M059J (cell line): Measurements from ENCODE around the gene STRA8. TPM values are rescaled to one million over a fixed set of nuclear protein-coding genes. Genes with fewer than 3 reads are reported as not detected.

Source experiments
- DNase-seq: peaks from one replicate; pipeline ENCODE4 v3.0.0-alpha.2; 2012; ENCODE audit warnings: low read depth
- total RNA-seq: library from RNA; depleted of rRNA; stranded (reverse); fragments of >200 nt; shearing (Covaris generic); gene quantifications from 2 replicates; pipeline ENCODE4 v1.2.3, GENCODE V29; 2014; rRNA removed

STRA8 gene
- total RNA-seq = not detected in 2 replicates

DNA sequence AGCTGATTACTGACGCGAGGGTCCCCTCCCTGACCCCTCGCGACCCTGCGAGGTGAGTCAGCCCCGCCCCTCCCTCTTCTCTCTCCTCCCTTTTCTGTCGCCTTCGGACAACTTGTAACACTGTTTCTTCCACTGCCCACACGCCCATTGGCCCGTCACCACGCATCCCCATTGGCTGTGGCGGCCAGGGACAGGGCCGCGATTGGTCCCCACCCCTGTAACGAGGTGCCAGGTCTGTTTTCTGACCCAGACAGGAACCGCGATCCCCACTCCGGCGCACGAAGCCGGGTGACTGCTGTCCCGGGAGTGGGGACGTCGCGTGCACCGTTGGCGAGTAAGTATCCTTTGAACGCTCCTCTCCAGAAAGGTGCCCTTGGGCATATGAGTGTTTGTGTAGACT, at the start of gene STRA8:
TSS of gene STRA8 (plus strand) at position 269 of the 400 bp plus-strand sequence. CDS start 6,687 bp downstream, outside the sequence.
- no peak for DNase-seq

DNA sequence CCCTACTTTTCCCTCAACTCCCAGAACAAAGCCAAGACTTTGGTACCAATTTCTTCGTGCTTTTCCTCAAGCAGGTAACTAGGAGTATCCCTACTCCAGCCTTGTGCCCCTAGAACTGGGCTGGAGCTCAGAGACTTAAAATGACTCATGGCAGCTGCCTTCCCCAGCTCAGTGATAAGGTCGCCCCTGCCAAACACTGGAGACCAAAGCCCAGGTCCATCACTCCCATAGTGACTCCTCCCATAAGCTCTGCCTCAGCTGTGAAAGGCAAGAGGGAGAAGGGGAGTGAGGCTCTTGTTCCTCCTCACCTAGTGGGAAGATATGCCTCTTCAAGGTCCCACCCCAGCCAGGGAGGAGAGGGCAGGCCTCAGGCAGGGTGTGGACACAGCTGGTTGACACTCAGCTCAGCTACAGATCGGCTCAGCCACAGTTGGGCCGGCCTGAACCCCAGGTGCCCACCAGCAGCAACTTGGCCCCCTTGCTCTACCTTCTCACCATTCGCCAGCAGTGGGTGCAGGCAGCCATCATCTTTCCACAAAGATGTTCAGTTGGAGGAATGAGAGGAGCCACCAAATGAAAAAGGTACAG, 49.3 kb upstream of the STRA8 start:
- DNase-seq = no peak

- DNase-seq = no peak
These were observed 48.0 kb upstream of the STRA8 start for GRCh38 chr7:135185471-135186260.

- no peak for DNase-seq
These were observed 47.4 kb upstream of the STRA8 start for GRCh38 chr7:135186261-135186540.

- no peak for DNase-seq
These were observed 46.8 kb upstream of the STRA8 start for GRCh38 chr7:135186841-135187253.

GRCh38 chr7:135188298-135188984, 45.2 kb upstream of the STRA8 start:
- no peak for DNase-seq

- no peak for DNase-seq
These were observed 44.4 kb upstream of the STRA8 start for GRCh38 chr7:135189221-135189662.

GRCh38 chr7:135189961-135190360, 43.7 kb upstream of the STRA8 start:
- no peak for DNase-seq

- DNase-seq = no peak
These were observed 42.9 kb upstream of the STRA8 start for GRCh38 chr7:135190703-135191102.

DNA sequence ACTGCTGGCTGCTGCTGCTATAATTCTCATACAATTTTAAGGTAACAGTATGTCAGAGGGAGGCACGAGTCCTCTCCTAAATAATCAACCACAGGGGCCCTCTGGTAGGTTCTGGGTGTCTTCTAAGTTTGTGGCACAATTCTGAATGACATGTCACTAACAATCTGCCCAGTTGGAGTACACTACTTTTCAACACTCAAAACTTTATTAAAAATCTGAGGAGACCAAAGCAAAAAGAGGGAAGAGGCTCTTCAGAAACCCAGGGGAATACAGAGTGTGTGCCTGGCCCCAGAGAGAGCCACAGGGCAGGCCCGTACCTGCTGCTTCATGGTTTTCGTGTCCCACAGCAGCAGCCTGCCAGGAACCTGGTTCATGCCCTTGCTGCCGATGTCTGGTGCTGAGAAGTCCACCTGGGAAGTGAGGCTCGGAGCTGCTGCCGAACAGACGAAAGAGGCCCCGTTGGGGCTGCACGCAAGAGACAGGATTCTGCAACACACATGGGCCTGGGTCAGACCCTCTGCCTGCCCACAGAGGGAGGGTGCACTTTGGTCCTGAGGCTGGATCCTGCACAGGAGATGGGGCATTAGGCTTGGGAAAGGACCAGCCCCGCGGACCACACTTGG, 40.6 kb upstream of the STRA8 start:
- DNase-seq = no peak

DNA sequence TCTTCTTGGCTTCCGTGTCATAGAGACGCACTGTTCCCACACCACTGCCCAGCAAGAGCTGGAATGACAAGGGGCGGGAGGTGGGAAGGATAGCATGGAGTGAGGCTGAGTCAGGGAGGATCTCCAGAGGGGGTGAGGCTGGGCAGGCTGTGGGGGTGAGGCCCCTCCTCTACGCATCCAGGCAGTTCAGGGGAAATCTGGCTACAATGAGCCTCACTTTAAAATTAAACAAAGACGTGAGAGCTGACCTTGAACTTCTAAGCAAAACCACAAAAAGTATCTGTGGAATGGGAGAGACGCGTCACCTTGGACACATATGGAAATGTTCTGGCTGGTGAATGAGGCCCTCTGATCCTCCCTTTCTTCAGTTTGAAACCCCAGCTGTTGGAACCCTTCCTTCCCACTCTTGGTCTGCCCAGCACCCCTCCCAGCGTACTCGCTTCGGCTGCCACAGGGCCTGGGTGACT, 40.0 kb upstream of the STRA8 start:
- peak; percentile 81 for DNase-seq

- DNase-seq = peak; percentile 36
These were observed 39.0 kb upstream of the STRA8 start for GRCh38 chr7:135194494-135195095.

DNA sequence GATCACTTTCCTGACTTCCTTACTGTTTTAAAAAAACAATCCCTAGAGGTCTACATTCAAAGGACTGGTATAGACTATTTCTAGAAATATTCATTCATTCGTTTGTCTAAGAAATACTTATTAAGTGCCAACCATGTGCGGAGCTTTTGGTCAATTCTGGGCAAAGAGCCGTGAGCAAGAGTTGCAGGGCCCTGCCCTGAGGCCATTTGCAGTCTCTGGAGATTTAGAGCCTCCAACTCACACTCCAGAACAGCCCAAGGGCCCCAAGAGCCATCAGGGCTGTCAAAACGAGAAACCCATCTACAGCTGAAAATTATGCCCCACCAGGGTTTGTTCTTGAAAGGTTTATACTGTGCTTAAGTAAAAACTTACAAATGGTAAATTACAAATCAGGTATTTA, 38.5 kb upstream of the STRA8 start:
- no peak for DNase-seq

GRCh38 chr7:135195968-135196629, 37.5 kb upstream of the STRA8 start:
- DNase-seq = no peak

DNA sequence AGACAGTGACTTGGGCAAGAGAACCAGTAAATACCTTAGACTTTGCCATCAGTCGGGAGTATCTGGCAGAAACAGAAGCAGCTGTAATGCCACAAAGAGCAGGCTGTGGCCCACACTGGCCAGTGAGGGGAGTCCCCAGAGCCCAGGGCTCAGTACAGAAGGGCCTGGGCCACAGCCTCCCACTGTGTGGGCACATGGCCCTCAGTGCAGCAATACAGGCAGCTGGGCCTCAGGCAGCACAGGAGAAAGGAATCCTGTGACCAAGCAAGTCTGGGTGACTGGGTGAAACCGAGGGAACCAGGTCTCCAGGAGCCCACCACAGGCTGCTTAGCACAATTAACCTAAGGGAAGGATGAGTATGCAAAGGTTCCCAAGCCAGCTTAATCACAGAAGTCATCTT, 36.3 kb upstream of the STRA8 start:
- no peak for DNase-seq

DNA sequence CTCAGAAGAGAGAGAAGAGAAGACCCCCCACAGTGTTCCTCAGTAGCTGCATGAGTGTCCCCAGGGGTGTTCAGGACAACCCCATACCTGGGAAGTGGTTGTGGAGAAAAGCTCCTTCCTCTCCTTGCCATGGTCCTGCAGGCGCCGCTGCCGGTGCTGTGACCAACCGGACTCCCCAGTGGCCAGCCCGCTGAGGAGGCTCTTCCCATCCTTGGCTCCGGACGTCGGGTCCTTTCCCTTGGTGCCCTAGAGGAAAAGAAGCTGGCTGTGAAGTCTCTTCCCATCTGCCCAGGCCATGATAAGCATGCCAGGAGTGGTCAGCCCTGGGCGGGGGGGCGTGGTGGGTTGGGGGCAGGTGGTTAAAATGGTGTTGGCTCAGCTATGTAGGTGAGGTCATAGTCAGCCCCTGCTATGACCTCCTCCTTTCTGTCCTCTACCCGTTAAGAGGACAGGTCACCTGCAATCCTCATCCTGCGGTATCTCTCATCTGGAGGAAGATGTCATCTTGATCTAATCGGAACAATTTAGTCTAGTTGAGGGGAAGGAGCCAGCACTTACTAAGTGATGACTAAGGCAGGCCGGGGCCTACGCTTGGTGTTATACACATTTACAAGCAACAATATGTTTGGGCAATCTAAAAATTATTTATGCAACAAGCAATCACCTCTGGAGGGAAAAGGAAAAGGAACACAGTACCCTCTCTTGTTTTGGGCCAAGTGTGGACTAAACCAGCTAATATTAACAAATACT, 35.6 kb upstream of the STRA8 start:
- no peak for DNase-seq

GRCh38 chr7:135199439-135199838, 34.2 kb upstream of the STRA8 start:
- DNase-seq = no peak

- peak; percentile 40 for DNase-seq
These were observed 32.8 kb upstream of the STRA8 start for GRCh38 chr7:135200821-135201331.

DNA sequence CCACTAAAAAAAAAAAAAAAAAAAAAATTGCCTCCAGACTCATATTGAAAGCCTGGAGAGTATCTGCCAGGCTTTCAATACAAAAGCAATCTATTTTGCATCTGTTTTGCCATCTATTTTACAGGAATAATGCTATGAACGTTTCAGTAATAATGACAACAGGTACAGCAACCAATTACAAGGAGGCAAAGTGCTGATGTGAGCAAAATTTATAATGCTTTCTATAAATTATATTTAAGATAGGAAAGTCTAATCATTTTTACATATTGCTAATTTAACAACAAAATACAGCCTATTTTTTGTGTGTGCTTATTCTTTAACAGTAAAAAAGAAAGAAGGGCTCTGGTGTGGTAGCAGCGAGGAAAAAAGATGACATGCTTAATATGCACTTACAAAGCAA, 32.3 kb upstream of the STRA8 start:
- DNase-seq = no peak

GRCh38 chr7:135204341-135204749, 29.3 kb upstream of the STRA8 start:
- peak; percentile 92 for DNase-seq
